GM18868 (cell line): ENCODE data around the gene RGS7.
"Not testable (repeated sequence)": the region's sequence is repeated elsewhere in the genome, so short reads cannot be mapped to it uniquely, and the experiment has no call there.

Experiments
- ATAC-seq: cut with Tn5 transposase; IDR thresholded peaks from one replicate; pipeline ENCODE4 v1.9.1; 2021; ENCODE audit warnings: mild to moderate bottlenecking, moderate library complexity; ENCODE audit not compliant: unreplicated experiment

Gene RGS7

DNA sequence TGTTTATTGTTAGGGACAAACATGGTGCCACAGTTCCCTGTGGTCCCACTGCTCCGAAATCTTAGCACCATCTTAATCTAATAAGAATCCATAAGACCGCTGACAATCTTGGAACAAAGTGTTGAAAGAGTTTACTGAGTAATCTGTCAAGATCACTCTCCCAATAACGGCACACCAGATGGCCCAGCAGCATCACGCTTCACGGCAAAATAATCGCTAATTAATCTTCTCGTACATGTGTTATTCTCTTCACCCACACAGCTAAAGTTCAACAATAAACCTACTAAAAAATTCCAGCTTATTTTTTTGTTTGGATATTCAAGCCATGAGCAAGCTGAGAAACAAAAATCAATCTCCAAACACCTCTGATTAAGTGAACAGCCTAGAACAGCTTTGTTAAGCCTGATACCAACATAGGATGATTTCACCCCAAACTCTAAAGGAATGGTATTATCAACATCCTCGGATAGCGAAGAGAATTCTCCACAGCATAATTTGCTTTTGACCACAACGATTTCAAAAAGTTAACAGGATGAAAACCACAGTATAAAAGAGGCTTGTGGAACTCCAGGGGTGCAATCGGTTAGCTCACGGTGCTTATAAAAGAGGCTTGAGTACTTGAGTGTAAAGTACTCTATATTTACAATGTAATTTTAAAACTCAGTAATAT, 415.2 kb downstream of the RGS7 start:
- ATAC-seq, result no peak

DNA sequence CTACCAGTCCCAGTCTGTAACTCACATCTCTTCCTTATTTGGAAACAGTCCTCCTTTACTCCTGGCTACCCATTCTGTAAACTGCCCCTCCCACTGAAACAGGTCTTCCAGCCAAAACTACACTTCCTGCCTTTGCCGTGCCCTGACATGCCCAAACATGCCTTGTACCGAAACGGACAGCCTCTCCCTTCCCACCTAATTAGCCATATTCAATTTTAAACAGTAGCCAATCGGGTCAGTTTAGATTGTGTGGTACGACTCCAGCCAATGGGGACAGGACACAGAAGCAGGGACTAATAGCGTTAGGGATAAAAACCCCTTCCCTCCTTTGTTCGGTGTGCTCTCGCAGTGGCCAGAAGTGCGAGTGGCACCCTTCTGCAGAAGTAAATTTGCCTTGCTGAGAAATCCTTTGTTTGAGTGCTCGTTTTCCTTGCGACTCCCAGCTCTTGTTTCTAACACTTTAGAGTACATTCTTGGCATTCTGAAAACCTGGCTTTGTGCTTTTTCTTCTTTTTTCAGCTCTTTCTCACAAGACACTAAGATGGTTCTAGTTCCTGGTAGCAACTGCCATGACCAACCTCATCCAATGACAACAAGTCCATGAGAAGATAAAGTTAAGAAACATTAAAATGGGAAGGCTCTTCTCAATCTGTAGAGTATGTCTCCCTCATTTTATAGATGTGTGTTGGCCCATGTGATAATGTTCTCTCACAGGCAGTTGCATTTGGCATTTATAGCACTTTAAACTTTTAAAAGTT, 419.9 kb downstream of the RGS7 start:
- no peak for ATAC-seq

DNA sequence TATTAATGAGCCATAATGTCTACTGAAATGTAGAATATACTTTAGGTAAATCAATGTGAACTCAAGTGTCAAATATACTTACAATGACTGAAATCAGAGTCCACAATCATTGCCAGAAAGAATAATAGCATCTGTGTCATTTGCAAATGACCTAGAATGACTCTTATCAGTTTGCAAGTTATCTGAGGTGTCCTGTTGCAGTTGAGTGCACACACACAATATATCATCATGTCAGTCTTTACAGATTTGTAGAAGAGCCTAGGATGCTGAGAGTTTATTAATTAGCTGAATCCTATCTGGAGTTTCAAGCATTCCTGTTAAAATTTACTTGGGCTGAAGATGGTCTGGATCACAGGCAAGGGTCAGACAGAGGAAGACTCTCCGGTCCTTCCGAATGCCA, 421.1 kb downstream of the RGS7 start:
- ATAC-seq, result no peak

DNA sequence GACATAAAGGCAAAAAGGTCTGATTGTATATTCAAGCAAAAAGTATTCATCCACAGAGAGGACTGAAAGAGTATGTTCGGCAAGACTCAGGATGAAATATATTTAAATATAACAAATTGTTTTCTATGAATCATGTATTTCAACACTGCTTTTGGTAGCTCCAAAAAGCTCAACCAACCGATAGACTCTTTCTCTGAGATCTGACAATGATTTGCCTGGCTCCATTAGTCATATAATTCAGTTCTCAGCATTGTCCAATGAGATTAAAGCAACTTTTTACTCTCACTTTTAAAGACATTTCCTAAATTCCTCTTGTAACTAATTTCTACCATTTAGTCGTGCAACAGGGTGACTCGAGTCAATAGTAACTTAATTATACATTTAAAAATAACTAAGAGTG, 426.0 kb downstream of the RGS7 start:
- no peak for ATAC-seq

DNA sequence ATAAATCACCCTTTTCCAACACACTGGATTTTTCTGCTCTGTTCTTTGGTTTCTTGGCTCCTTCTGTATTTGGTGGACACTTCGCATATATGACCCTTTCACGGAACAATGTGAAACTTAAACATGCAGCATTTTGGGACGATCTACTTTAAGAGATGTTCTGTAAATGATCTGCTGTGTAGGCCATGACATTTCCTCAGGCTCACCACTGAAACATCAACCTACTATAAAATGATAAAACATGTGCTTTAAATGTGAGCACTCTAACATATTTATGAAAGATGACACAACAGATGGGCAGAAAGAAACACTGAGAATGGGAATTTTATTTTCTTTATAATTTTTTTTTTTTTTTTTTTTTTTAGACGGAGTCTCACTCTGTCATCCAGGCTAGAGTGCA, 428.7 kb downstream of the RGS7 start:
- ATAC-seq, result no peak

DNA sequence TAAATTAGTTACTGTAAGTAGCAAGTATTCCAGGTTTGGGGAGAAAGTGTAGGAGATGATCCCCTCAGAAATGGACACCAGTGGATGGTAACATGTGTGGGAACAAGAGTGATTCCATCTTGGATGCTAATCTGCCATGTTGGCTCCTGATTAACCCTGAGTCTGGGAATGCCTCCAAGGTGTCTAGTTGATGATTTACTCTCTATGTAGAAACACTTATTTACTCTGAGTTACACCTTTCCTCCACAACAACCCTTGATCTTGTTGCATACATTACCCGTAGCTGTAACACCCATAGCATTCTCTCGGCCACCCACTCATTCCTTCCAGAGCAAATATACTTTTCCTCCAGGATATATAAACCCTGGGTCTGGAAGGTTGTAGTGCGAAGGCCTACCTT, 429.2 kb downstream of the RGS7 start:
- no peak for ATAC-seq

DNA sequence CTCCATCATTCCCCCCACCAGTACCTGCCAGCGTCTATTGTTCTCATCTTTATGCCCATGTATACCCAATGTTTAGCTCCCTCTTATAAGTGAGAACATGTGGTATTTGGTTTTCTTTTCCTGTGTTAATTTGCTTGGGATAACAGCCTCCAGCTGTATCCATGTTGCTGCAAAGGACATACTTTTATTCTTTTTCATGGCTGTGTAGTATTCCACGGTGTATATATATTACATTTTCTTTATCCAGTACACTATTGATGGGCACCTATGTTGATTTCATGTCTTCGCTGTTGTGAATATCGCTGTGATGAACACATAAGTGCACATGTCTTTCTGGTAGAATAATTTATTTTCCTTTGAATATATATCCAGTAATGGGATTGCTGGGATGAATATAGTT, 431.7 kb downstream of the RGS7 start:
- ATAC-seq, result no peak

DNA sequence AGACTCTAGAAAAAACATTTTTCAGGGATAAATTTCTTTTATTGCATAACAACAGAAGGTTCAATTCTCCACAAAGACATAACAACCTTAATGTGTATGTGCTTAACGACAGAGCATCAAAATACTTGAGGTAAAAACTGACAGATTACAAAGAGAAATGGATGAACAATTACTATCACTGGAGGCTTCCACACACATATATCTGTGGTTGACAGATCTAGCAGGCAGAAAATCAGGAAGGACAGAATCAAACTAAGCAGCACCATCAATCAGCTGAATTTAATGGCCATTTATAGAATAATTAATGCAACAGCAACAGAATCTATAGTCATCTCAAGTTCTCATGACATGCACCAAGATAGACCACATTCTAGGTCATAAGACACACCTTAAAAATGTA, 439.0 kb downstream of the RGS7 start:
- ATAC-seq, result no peak

DNA sequence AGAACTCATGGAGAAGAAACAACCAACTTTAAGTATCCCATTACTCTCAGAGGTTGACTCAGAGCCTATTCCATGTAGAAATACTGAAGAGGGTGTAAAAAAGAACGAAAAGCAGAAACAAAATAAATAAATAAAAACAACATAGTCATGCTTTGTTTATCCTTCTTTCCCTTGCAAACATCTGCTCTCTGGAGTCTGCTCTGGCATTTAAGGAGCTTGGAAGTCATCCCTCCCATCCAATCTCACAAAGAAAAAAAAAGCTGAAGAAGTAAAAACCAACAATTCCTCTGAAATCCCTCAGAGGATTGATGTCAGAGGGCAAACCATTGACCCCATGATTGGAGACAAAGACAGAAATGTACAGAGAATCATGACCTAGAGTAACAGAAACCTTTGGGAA, 442.5 kb downstream of the RGS7 start:
- no peak for ATAC-seq

DNA sequence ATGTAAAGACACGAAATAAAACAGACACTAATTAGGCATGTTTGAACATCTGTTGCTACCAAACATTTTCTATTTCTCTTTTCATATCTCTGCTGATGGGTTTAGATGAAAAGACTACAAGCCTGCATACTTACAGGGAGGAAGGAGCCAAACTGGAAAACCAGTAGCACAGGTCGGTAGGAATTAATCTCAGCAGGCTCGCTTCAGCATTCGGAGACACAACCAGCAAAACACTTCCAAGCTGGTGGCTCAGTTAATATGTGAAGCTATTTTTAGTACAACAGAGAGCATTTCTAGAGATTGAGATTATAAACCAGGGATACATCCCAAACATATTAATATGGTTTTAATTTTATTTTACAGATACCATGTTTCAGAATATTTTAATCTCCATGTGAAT, 444.2 kb downstream of the RGS7 start:
- no peak for ATAC-seq

DNA sequence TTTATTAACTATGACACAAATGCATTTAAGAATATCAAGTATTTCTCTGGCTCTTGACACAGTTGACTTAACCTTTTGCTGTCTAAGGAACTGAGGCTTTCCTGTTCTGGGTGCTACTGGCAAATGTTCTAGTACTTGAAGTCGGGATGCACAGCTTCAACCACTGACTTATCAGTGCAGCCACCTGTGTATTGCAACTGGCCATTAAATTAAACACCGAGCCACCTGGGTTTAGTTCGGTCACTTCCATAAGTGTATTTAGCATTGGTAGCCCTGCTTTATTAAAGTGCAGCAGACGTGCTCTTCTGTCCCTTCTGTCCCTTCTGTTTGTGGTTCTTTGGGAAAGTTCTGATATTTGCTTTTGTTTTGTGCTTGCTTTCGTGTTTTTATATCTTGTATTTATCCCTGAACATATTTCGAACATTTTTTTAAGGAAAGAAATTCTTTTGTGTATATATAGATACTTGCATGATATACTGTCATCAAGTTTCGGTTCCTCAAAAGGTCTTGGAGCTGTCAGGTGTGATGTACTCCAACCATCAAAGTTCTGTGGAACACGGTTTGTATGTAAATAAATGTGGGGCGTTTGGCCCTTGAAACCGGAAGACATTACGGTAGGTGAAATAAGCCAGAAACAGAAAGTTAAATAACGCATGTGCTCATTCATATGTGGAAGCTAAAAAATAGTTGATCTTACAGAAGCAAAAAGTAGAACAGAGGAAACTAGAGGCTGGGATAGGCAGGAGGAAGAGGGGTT, 447.1 kb downstream of the RGS7 start:
- ATAC-seq, result peak; percentile 80

DNA sequence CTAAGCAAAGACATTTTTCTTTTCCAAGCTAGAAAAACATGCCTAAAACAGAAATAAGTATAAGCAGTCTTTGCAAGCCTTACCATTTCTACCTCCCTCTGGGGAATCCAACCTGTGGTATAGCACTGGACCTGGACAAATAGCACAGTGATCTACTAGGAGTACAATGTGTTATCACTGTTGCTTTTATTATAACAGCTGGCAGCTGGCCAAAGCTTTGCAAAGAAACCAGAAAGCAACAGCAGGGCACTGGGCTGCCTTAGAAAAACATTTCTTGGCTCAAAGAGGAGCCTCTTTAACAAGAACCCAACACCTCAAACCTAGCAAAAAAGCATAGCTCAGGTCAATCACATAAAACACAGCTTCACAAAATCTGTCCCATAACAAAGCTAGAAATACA, 450.5 kb downstream of the RGS7 start:
- no peak for ATAC-seq

DNA sequence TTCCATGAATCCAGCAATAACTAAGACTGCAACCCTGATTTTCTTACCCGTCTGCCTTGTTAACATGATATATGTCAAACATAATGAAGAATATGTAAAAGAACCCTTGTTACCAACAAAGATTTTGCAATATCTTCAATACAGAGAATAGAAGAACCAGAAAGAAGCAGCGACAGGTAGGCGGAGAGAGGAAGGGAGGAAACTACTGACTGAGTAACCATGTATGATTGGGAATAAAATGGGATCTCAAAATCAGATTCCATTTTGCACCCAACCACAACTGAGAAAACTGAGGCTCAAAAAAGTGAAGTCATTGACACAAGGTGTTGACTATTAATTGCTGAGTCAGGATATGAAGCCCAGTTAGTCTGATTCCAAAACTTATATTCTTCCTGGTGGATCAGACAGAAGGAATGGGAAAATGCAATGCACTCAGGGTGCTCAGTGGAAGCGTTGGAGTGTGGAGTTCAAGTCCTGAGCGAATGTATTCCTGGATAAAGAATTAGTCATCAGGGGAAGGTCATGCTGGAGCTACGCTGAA, 451.7 kb downstream of the RGS7 start:
- no peak for ATAC-seq

DNA sequence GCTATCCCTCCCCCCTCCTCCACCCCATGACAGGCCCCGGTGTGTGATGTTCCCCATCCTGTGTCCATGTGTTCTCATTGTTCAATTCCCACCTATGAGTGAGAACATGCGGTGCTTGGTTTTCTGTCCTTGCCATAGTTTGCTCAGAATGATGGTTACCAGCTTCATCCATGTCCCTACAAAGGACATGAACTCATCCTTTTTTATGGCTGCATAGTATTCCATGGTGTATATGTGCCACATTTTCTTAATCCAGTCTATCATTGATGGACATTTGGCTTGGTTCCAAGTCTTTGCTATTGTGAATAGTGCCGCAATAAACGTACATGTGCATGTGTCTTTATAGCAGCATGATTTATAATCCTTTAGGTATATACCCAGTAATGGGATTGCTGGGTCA, 461.6 kb downstream of the RGS7 start:
- ATAC-seq, result not testable (repeated sequence)

DNA sequence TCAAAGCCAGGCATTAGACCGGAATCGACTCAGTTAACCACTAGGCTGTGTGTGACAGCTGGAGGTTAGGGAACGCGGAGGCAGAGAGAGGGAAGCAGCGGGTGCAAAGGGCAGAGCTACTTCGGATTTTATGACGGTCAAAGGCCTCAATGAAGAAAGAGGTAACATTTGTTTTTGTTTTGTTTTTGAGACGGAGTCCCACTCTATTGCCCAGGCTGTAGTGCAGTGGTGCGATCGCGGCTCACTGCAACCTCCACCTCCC, 468.3 kb downstream of the RGS7 start:
- no peak for ATAC-seq

DNA sequence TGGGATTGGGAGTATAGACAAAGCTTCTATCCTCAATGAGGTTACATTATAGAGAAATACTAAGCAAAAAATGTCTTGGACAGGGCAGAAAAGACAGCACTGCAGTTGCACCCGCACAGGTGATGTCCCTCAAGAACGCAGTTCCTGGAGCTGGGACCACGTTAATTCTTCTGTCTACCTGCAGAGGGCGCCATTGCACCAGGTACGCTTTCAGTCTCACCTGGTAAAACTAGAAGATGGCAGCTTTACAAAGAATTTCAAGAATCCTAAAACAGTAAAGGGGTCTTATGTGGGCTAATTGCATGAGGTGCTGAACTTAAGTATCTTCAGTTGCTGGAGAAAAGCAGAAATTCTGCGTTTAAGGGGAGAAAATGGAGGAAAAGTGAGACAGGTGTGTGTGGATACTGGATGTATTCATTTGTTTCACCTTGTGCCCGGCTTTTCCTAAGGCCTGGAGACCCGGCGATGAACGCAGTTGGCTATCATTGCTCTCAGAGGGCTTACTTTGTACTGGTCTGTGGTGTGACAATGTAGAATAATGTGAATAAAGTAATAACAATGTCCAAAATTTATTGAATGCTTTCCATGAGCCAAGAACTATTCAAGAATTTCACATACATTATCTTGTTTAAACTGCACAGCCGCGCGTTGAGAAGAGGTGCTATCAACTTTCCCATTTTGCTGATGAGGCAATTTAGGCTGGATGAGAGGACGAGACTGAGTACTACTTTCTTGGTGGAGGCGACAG, 468.8 kb downstream of the RGS7 start:
- ATAC-seq, result peak; percentile 83

DNA sequence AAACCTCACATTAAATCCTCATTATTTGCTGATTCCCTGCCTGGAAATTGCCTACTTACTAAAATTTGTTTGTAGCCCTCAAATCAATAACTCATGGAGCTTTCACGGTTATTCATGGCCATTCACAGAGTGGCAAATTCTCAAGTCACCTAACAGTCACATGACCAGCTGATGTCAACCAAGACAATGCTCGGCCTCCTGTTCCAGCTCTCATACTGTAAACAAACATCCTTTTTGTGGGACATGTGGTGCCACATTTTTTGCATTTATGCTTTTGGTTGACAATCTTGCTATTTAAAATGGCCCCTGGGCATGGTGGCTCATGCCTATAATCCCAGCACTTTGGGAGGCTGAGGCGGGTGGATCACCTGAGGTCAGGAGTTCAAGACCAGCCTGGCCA, 473.5 kb downstream of the RGS7 start:
- no peak for ATAC-seq

DNA sequence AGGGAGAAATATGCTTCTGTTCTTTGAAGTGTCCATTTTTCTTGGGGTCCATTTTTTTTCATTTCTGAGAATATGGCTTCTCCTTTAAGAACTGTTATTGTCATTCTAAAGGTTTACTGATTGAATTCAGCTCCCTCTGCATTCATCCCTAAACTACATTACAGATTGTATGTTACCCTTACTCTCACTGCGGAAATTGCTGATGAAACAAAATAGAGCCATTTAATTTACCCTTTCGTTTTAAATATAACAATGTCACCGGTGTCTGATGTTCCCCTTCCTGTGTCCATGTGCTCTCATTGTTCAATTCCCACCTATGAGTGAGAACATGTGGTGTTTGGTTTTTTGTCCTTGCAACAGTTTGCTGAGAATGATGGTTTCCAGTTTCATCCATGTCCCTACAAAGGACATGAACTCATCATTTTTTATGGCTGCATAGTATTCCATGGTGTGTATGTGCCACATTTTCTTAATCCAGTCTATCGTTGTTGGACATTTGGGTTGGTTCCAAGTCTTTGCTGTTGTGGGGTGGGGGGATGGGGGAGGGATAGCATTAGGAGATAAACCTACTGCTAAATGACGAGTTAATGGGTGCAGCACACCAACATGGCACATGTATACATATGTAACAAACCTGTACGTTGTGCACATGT, 474.2 kb downstream of the RGS7 start:
- not testable (repeated sequence) for ATAC-seq

DNA sequence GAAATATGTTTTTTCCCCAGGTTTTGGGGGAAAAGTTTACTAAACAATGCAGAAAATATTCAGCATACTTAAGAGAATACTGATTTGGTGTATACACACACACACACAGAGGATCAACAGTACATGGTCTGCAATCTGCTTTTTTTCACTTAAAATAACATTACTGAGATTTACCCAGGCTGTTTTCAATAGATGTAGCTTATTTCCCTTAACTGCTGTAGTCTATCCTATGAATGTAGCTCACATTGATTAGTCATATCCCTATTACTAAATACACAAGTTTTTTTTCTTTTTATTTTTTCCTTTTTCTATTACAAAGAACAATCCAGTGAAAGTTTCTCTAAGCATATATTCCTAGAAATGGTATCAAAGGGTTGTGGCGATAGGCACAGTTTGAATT, 478.4 kb downstream of the RGS7 start:
- ATAC-seq, result no peak

DNA sequence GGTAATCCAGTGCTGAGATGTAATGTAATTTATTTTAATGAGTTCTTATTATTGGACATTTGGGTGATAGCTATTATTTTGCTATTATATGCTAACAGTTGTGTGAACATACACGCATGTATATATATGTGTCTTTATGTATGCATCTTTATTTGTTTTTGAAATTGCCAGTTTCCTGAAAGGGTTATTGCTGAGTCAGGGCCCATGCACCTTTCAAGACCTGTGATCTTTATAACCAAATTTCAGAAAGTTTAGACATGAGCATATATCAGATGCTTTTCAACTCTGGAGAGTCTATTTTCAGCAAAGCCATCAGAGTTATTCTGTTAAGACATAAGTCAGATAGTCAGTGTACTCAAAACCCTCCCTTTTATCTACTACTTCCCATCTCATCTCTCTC, 479.4 kb downstream of the RGS7 start:
- ATAC-seq, result no peak

DNA sequence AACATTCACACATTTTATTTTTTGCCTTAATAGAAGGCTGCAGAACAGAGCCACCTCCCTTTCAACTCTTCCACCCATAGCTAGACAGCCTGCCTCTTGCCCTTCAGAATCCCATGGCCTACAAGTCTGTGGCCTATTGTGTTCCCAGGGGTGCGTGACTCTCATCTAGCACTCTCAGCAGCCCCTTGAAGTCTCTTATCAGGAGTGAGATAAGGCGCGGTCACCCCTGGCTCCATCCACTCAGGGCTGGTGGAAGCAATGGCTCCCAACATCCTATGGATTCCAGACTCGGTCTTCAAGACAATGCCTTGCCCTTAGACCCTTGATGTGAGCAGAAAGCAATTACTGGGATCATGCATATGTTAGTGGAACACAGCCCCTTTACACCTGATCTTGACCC, 480.9 kb downstream of the RGS7 start:
- ATAC-seq, result no peak
